ENCODE data around the gene RNF169. TPM values are rescaled to one million over a fixed set of nuclear protein-coding genes. Genes with fewer than 3 reads are reported as not detected.

The RNF169 gene
- polyA plus RNA-seq, 1 donor = 11.2 TPM

- no peak for DNase-seq (ENCODE audit: low read depth)
These were observed 20.5 kb downstream of the RNF169 start for GRCh38 chr11:74769055-74769707.

- DNase-seq (ENCODE audit: low read depth) = no peak
These were observed 21.8 kb downstream of the RNF169 start for GRCh38 chr11:74770456-74770855.

- no peak for DNase-seq (ENCODE audit: low read depth)
These were observed 22.5 kb downstream of the RNF169 start for GRCh38 chr11:74771139-74771538.

- no peak for DNase-seq (ENCODE audit: low read depth)
These were observed 24.8 kb downstream of the RNF169 start for GRCh38 chr11:74773476-74773875.

GRCh38 chr11:74775762-74776161 is 27.1 kb downstream of the RNF169 start:
- no peak for DNase-seq (ENCODE audit: low read depth)

GRCh38 chr11:74776546-74776945 is 27.9 kb downstream of the RNF169 start:
- no peak for DNase-seq (ENCODE audit: low read depth)

GRCh38 chr11:74777038-74777437 is 28.4 kb downstream of the RNF169 start:
- DNase-seq (ENCODE audit: low read depth) = no peak

GRCh38 chr11:74777877-74778276 is 29.2 kb downstream of the RNF169 start:
- DNase-seq (ENCODE audit: low read depth) = no peak

GRCh38 chr11:74778581-74778980 is 29.9 kb downstream of the RNF169 start:
- DNase-seq (ENCODE audit: low read depth) = no peak

GRCh38 chr11:74780248-74781005 is 31.8 kb downstream of the RNF169 start:
- DNase-seq (ENCODE audit: low read depth) = no peak

- DNase-seq (ENCODE audit: low read depth) = peak; percentile 14
These were observed 34.7 kb downstream of the RNF169 start for GRCh38 chr11:74783241-74783871.

- no peak for DNase-seq (ENCODE audit: low read depth)
These were observed 35.6 kb downstream of the RNF169 start for GRCh38 chr11:74784234-74784633.

- DNase-seq (ENCODE audit: low read depth) = no peak
These were observed 36.1 kb downstream of the RNF169 start for GRCh38 chr11:74784726-74785125.

GRCh38 chr11:74786574-74786973 is 37.9 kb downstream of the RNF169 start:
- no peak for DNase-seq (ENCODE audit: low read depth)

GRCh38 chr11:74791333-74792100 is 42.9 kb downstream of the RNF169 start:
- no peak for DNase-seq (ENCODE audit: low read depth)

GRCh38 chr11:74806267-74806666 is 57.6 kb downstream of the RNF169 start:
- DNase-seq (ENCODE audit: low read depth) = no peak

GRCh38 chr11:74809801-74810200 is 61.2 kb downstream of the RNF169 start:
- no peak for DNase-seq (ENCODE audit: low read depth)

GRCh38 chr11:74815966-74816365 is 67.3 kb downstream of the RNF169 start:
- DNase-seq (ENCODE audit: low read depth) = no peak

GRCh38 chr11:74816664-74817063 is 68.0 kb downstream of the RNF169 start:
- no peak for DNase-seq (ENCODE audit: low read depth)

GRCh38 chr11:74818283-74818946 is 69.8 kb downstream of the RNF169 start:
- no peak for DNase-seq (ENCODE audit: low read depth)

GRCh38 chr11:74819400-74819799 is 70.8 kb downstream of the RNF169 start:
- no peak for DNase-seq (ENCODE audit: low read depth)

GRCh38 chr11:74820763-74821162 is 72.1 kb downstream of the RNF169 start:
- no peak for DNase-seq (ENCODE audit: low read depth)

All from forelimb muscle (tissue), 1 donor.